SU-DHL-6 (cell line): Measurements from ENCODE around the gene PAQR6.

Source experiments
- CTCF ChIP-seq: fragments of 200-600 bp; sonication (generic); IDR thresholded peaks from one replicate; pipeline ENCODE4 v1.5.1; 2017; ENCODE audit warnings: antibody characterized with exemption, mild to moderate bottlenecking, low read length, moderate library complexity; ENCODE audit not compliant: insufficient read depth, poor library complexity, severe bottlenecking
- EZH2phosphoT487 ChIP-seq: fragments of 200-600 bp; sonication (generic), shearing (Covaris generic); conservative IDR thresholded peaks from 2 replicates; pipeline ENCODE4 v1.6.1; 2018; ENCODE audit warnings: mild to moderate bottlenecking, antibody characterized with exemption, low read length, moderate library complexity, mixed read lengths

GRCh38 chr1:156242738-156243137, 5.1 kb downstream of the PAQR6 start:
- TF ChIP-seq CTCF, result no peak
- no peak for TF ChIP-seq EZH2phosphoT487
